Dedifferentiated amniotic fluid mesenchymal stem cell (primary cell): ENCODE data around the gene NEURL3.

Experiments used
- DNase-seq: peaks from one replicate; pipeline ENCODE4 v3.0.0-alpha.2; 2016; ENCODE audit errors: extremely low spot score

NEURL3 gene

DNA sequence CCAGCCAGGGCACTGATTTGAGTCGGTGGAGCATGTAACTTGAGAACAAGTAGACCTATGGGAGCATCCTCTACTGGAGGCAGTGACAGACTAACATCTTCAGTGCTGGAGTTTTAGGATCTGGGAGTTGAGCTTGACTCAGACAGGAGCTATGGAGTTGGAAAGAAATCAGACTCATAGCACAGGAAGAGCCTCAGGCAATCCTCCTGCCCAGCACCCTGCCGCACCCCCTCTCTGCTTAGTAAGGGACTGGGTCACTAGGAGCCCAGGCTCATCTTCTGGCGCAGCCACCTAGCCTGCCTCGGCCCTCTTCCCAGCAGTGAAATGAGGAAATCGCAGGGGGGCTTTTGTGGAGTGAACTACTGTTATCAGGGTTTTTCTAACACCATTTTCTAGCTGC lies 35.0 kb upstream of the NEURL3 start:
- DNase-seq, result peak; percentile 67

DNA sequence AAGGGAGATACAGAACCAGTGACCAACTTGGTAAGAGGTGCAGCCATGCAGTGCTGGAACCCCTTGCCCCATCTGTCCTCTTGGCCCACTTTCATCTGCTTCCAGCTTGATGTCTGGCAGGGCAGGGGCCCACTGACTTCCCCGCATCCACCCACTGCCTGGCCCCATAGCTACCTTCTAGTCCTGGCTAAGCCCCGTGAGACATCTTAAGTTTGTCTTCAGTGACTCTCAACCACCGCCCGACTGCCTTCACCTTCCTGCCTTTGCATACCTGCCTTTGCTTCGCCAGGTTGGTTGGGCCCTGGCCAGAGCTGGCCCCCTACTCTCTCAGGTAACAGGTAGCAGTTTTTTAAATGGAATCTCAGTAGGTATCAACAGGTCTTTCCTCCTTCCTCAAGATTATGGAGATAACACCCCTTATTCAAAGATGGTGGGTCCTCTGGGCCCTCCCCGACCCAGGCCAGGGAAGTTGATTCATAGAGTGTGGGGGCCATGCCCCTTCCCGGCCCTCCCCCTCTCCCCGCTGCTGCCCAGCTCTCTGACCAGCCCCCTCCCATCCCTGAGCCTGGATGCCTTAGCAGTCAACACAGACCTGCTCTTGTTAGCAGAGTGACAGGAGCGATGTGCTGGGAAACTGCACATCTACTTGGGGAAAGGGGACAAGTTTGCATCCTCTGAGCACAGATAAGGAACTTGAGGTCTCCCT lies 34.2 kb upstream of the NEURL3 start:
- DNase-seq, result no peak

DNA sequence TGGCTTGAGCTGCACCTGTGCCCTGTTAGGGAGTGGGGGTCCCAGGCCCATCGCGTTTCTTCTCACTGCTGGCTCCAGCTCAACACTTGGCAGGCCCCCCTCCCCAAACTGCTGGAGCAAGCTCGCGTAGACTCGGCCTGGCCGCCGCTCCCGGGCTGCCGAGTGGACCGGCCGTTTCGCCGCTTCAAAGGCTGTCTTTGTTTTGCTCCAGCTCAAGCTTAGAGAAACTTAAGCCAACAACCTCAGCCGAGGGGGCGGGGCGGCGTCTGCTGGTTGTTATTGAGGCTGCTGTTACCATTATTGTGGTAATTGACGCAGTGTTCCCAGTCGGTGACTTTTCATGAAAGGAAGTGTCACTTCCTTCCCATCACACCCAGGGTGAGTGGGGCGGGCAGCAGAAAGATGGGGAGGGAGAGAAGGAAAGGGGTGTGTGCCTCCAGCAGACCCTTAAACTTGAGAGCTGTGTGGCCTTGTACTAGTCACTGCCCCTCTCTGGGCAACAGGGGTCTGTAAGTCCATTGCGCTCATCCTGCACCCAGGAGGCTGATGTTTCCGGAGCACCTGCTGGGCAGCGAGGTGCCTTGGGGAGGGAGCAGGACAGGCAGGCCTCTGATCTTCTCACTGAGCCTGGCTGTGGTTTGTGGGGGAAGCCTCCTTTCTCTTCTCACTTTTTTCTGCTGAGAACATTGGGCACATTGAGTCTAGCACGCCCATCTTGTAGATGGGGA lies 33.5 kb upstream of the NEURL3 start:
- DNase-seq, result no peak

DNA sequence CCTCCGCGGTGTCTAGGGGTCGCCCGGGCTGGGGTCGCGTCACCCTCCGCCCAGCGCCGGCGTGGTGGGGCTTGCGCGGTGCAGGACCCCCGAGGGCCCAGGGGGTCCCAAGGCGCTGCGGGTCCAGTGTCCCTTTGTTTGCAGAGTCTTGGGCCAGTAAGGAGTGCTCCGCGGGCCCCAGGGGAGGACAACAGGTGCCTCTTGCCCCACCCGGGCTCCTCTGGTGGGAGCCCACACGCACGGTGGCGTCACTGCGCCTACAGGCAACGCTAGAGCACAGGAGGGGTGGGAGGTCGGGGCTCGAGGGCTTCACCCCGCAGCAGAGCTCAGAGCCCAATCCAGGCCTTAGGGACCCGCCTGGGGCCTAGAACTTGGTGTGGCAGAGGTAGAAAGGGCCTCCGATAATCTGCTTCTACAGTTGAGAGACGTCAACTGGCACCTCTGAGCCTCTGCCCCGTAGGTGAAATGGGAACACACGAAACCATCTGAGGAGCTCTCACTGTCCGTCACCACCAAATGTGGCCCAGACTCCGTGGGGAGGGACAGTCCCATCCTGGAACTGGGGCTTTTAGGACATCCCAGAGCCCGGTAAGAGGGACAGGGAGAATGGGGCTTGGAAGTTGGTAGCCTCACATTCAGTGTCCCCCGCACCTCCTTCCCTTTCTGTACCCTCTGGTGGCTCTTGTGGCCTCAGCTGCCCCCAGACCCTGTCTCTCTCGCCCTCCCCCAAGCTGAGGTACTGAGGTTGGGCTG lies 32.8 kb upstream of the NEURL3 start:
- no peak for DNase-seq

DNA sequence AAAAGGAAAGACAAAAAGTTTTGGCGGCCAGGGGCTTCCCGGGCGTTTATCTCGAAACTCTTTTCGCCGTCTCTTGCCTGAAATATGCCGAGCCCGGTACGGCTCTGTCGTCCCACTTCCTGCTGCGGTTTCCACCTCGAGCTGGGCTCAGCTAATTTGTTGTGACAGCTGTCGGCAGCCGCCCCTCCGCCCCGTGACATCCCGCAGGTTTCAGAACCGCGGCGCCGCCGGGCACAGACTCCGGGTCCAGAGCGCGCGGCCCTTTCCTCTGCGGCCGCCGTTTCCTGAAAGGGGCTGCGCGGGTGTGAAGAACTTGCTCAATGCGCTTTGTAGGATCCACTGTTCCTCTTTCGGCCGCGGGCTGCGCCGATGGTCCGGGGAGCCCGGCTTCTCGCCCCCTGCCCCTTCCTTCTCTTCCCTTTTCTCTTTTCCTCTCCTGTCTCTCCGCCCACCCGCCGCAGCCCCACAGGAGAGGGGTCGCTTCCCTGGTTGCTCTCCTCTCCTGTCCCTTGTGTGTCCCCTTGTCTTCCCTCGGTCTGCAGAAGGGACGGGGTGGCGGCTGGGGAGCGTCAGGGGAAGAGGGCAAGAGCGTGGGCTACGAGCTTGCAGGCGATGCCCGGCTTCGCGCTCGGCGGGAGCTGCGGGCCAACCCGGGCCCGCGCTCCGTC lies 32.0 kb upstream of the NEURL3 start:
- peak; percentile 51 for DNase-seq

DNA sequence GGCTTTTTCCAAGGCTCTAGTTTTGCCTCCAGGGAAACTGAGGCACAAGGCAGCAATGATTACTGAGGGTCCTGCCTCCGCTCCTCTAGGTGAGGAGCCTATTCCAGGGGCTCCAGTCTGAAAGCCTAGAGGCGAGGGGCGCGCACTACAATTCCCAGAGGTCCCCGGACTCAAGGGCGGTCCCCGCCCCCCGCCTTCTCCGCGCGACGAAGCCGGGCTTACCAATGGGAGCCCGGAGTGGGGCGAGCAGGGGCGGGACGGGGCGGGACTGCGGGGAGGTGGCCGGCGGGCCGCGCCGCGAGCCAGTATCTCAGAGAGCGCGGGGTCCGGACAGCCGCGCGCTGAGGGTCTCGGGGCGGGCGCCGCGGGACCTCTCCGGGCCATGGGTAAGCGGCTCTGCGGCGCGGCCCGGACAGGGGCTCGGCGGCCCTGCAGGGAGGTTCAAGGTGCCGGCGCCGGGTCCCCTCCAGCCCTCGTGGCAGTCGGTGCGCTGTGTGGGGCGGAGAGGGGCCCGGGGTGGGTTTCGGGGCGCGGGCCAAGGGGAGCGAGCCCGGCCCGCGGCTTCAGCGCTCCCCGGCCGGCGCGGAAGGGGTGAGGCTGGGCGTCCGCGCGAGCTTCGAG lies 31.4 kb upstream of the NEURL3 start, which contains the start of gene ARID5A:
Gene ARID5A (plus strand): TSS at position 308 of the 621 bp plus-strand sequence. CDS start 75 bp downstream, at position 383.
- peak; percentile 66 for DNase-seq

DNA sequence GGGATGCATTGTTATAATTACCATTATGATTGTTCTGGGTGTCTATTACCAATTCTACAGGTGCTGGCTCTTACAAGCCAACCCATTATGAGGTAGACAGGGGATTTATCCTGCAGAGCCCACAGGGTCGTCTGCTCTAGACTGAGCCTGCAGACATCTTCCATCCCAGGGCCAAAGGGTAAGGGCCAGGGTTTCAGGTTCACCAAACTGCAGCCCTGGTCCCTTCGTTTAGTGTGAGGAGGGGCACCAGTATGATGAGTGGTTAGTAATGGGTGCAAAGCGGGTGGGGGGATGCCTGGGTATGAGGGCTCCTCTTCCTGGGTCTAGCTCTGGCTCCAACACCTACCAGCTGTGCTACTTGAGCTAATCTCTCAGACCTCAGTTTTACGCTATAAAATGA lies 30.2 kb upstream of the NEURL3 start:
- no peak for DNase-seq

DNA sequence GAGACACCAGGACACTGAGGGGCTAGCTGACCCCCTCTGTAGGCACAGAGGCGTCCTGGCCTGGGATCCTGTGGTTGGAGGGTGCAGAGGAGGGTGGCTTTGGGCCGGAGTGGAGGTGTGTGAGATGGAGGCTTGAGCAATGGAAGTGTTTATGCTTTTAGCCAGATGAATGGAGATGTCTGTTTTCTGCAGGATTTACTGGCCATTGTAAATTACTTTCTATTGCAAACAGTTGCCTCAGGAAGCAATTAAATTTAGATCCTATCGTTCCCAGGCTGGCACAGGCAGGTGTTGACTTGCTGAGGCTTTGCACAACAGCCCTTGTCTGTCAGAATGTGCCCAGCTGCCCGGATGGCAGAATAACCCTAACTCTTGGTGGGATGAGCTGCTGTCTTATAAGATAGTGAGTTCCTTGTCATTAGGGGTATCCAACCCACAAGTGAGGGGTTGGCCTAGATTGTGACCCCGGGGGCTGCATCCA lies 29.6 kb upstream of the NEURL3 start:
- DNase-seq, result no peak

DNA sequence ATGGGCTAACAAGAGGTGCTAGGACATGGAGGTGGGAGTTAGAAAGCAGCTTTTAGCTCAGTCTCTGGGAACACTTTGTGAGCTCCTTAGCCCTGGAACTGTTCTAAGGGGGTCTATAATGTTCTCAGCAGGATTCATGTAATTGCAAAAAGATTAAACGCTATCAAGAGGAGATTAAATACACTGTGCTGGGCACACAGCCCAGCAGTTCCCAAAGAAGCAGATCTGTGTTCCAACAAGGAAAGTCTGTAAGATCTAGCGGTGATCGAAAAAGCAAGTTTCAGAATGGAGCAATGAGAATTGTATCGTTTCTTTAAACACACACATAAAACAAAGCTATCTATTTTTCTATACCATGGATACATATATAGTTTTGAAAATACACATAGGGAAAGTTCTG lies 29.0 kb upstream of the NEURL3 start:
- DNase-seq, result no peak

DNA sequence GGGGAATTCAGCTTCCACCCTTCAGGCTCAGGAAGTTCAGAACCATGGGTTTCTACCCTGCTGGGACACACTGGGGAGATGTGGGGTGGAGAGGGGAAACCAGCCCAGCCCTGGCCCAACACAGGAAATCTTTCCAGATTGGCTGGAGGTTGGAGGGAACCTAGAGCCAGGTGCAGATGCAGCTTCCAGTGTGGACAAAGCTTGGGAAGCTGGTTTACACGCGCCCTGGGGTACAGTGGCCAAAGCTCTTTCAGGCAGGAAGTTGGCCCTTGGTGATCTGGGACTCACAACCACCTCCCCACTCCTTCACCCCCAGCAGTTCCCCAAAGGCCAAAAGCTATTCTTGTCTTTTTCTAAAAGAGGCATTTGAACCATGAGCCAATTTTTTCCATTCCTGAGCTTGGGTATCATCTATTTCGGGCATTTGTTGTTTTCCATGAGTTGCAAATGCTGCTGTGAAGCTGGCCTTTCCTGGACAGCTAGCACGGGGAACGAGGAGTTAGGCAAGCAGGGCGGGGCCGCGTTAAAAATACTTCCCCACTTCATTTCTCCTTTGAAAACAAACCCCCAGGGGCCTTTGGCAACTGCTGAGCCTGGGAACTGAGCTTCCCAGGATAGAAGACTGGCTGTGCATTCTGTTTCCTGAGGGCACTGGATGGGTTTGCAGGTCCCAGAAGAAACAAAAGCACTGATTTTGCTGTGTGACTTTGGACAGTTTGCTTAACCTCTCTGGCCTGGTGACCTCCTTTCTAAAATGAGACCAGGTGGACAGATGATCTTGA lies 28.3 kb upstream of the NEURL3 start:
- DNase-seq, result peak; percentile 87

DNA sequence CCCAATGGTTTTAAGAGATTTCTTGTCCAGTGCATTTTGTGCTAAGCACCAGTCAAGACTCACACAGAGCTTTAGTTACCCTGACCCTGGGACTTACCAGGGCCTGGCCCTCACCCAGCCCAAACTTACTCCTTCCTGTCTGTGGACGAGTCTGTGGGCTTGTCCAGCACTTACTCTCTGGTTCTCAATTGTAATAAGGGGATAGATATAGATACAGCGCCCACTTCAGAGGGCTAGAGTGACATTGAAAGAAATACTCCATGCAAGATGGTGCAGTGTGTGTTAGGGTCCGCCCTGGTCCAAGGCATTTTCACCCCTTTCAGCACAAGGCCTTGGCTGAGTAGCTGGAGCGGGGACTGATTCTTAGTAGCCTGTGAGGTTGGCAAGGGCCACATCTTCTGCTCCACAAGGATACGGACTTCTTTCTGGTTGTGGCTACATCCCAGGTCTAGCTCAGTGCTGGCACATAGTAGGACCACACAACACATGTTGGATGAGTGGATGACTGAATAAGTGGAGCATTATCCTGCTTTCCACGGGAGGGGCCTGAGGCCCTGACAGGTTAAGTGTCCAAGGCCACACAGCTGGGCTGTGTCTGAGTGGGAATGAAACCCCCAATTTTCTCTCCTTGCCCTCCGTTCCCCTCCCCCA lies 27.6 kb upstream of the NEURL3 start:
- no peak for DNase-seq

DNA sequence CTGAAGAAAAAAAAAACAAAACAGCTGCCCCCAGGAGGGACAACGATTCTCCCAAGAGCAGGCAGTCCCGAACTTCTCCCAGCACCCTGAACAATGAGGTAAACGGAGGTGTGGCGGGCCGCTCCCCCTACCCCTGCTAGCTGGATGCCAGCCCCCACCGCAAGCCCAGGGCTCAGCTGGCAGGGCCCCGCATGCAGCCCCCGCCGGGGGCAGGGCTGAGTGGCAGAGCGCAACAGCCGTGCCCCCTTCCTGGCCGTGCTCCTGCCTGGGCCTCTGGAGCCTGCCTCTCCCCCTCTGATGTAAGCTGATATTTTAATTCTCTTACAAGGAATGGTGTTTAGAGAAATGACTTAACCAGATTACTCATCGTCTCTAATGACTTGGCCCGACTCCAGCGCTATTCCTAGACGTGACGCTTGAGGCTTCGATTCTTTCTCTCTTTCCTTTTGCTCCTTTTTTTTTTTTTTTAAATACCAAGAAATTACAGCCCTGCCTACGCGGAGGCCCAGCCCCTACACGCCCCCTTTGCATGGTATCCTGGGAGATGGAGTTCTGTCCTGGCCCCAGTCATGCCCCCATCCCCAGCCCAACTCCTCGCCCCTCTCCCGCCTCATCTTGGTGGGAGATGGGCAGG lies 26.8 kb upstream of the NEURL3 start:
- peak; percentile 100 for DNase-seq

DNA sequence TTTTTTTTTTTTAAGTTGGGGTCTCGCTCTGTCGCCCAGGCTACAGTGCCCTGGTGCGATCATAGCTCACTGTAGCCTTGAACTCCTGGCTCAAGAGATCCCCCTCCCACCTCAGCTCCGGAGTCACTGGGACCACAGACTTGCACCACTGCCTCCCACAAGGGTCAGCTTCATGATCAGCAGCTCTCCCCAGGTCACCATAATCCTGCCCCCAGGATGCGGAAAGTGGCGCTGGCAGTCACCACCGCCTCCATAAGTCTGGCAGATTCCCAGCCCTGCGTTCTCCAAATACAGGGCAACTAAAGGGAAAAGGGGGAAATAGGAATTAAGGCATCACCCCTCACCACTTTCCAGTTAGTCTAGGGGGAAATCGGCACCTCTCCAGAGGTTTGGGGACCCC lies 26.2 kb upstream of the NEURL3 start:
- DNase-seq, result no peak

DNA sequence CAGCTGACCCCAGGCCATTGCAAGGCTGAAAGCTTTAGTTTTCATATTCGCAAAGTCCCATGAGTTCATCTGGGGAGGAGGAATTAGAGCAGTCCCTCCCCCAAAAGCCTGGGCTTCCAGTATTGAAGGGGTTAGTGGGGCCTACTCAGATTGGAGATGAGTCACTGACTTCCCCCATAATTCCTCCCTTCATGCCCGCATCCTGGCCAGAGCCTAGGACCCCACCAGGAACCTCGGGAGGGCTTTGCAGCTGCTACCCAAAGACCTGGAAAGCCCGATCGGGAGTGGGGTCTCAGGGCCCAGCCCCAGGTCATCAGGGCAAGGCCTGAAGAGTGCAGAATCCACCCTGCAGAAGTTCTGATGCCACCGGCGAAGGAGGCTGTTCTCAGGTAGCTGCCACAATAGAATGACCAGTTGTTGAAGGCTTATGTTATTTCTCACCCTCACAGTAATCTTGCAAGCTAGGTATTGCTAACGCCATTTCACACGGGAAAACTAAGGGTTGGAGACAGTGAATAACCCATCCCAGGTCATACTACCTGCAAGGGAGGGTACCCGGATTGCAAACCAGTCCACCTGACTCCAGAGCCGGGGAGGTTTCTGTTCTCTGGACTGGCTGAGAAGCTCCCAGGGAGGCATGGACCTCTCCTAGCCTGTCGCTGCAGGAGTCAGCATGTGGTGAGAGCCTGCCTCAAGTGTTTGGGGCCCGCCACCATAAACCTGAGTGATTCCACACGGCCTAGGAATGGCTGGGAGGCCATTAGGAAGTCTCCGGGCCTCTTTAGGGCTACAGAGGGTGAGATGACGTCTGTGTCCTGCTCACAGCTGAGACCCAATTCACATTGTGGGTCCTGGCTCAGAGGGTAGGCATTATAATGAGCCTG lies 25.6 kb upstream of the NEURL3 start:
- no peak for DNase-seq

DNA sequence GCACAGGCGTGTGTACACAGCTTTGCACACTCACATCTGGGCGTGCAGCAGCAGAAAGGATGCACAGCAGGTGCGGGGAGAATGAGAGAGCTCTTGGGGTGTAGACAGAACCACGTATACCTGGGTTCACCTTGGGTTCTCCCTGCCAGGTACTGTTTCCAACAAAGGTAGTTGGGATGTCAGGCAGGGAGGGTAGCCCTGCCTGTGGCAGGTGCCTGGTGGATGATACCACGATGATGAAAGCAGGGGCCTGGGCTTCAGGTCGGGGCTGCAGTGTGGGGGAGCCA lies 24.9 kb upstream of the NEURL3 start:
- DNase-seq, result no peak

DNA sequence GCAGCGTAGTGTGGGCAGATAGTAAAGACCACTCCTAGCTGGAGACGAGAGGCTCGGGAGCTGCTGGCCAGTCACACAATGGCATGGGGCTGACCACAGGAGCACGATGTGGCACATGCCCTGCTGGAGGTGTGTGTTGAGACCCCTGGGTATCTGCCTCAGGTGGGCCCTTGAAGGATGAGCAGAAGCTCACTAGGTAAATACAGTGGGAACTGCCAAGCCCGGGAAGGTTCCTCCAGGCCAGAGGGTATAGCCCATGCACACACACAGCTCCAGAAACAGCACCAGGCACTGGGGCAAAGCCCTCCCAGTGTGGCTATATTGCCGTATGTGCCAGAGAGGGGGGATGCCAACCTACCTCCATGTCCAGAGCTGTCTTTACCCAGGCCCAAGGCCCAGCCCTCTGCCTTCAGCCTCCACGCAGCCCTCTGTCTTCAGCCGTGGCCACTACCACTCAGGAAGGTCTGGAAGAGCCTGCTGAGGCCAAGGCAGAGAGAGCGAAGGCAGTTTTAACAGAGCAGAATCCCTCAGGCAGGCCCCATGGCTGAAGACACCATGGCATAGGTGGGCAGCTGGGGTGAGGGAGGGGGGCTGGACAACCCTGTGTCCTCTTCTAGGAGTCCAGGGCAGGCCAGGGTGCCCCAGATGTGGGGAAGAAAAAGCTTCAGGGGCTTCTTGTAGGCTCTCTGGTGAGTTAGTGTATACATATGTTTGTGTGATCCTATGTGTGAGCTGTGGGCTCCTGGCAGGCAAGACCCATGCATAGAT lies 24.4 kb upstream of the NEURL3 start:
- DNase-seq, result no peak

DNA sequence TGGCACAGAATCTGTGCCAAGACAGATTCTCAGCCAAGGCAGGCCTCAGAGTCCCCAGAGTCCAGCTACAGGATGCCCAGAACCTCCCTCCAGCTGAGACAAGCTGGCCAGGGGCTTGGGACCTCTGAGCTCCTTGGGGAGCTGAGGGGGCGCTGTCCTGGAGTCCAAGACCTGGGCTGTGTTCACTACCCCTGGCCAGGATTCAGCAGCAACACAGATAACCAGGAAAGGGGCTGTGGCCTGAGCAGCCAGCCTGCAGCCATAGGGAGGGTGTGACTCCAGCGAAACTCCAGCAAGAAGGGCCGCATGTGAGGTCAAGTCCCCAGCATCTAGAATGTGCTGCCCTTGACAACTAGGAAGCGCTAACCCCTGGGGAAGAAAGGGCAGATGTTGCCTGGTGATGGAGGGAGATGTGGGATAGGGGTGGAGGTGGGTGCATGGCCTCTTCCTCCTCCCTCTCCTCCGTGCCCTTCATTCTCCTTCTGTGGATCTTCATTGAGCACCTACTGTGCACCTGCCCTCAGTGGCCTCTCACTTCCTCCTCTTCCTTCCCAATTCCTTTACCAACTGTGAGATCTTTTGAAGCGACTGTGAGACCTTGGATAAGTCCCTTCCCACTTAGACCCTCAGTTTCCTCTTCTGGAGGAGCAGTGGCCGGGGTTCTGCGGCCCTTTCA lies 23.7 kb upstream of the NEURL3 start:
- no peak for DNase-seq
